Measurements from ENCODE around the gene ITGA3.

The ITGA3 gene

GRCh38 chr17:50135316-50136095 lies 79.6 kb downstream of the ITGA3 start:
- no peak for TF ChIP-seq CTCF (IDR thresholded peaks at IDR 0.05; ENCODE audit: low read depth, low read length, missing control alignments)
- no peak for DNase-seq (ENCODE audit: extremely low read depth, low read depth)

GRCh38 chr17:50136096-50136687 lies 80.3 kb downstream of the ITGA3 start:
- no peak for TF ChIP-seq CTCF (IDR thresholded peaks at IDR 0.05; ENCODE audit: low read depth, low read length, missing control alignments)
- H3K4me3 ChIP-seq (replicated peaks; ENCODE audit: low read depth, low read length), result no peak overlapping the region
- DNase-seq (ENCODE audit: extremely low read depth, low read depth), result no peak

More at GRCh38 chr17:50135316-50136095, 79.6 kb downstream of the ITGA3 start:
- no peak overlapping the region for H3K4me3 ChIP-seq (replicated peaks; ENCODE audit: low read depth, low read length)

GRCh38 chr17:50137042-50137441 lies 81.1 kb downstream of the ITGA3 start:
- H3K4me3 ChIP-seq (replicated peaks; ENCODE audit: low read depth, low read length), result no peak overlapping the region
- TF ChIP-seq CTCF (IDR thresholded peaks at IDR 0.05; ENCODE audit: low read depth, low read length, missing control alignments), result no peak
- no peak for DNase-seq (ENCODE audit: extremely low read depth, low read depth)

- DNase-seq (ENCODE audit: extremely low read depth, low read depth), result no peak
- H3K4me3 ChIP-seq (replicated peaks; ENCODE audit: low read depth, low read length), result no peak overlapping the region
- TF ChIP-seq CTCF (IDR thresholded peaks at IDR 0.05; ENCODE audit: low read depth, low read length, missing control alignments), result no peak
Observed at GRCh38 chr17:50139185-50139783, 83.4 kb downstream of the ITGA3 start.
